ENCODE results near the gene CACHD1. TPM values are rescaled to one million over a fixed set of nuclear protein-coding genes. Genes with fewer than 3 reads are reported as not detected.

CACHD1 gene
- total and polyA plus RNA-seq, 2 of the 4 experiments (the other 2 are of a cell fraction): 2.9 to 5.9 TPM

DNA sequence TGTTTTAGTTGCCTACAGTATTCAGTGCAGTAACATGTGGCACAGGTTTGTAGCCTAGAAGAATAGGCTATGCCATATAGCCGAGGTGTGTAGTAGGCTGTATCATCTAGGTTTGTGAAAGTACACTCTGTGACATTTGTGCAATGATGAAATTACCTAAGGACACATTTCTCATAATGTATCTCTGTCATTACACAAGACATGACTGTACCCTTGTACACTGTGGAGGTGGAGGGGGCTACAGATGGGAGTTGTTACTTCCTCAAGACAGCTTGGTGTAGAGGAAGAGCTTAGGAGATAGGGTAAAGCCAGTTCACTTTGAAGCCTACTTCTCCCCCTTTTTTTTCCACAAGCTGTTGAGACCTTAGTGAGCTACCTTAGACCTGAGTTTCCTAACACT is 215.3 kb downstream of the CACHD1 start:
- intact Hi-C loops (cut with micrococcal nuclease): loop anchor here (5.0 kb wide), 1 partner anchor 1002 kb away; no protein-coding TSS in a partner anchor
- no peak overlapping the region for H2BK20ac ChIP-seq (ENCODE audit: low read depth, low read length)
- no peak overlapping the region for H3K27ac ChIP-seq (ENCODE audit: insufficient read depth, low read length)
- H3K79me1 ChIP-seq (ENCODE audit: low read depth in 1 of 2, low read length in 2 of 2): no peaks in the 10 kb centered on the region
- no peak overlapping the region for H4K5ac ChIP-seq (ENCODE audit: low read depth, low read length)
- H3K9ac ChIP-seq (ENCODE audit: low read depth, low read length): no peak overlapping the region
- H2BK5ac ChIP-seq (ENCODE audit: low read depth, low read length, poor library complexity, severe bottlenecking): no peak overlapping the region
- no peak overlapping the region for H2AK9ac ChIP-seq (replicated peaks; ENCODE audit: low read depth, low read length, poor library complexity)
- H3K9me3 ChIP-seq (ENCODE audit: control insufficient read depth, insufficient read depth, low read length): no peaks in the 10 kb centered on the region
- H3K4me1 ChIP-seq (ENCODE audit: control insufficient read depth, insufficient read depth, low read length): peaks cover 5% of the 10 kb centered on the region
- TF ChIP-seq, protein P1, sequence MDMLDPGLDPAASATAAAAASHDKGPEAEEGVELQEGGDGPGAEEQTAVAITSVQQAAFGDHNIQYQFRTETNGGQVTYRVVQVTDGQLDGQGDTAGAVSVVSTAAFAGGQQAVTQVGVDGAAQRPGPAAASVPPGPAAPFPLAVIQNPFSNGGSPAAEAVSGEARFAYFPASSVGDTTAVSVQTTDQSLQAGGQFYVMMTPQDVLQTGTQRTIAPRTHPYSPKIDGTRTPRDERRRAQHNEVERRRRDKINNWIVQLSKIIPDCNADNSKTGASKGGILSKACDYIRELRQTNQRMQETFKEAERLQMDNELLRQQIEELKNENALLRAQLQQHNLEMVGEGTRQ (IDR thresholded peaks at IDR 0.05; ENCODE audit: low read depth, low read length): no peak
- TF ChIP-seq CTCF (conservative IDR thresholded peaks at IDR 0.05; ENCODE audit: low read depth, low read length): no peak
- no peak for TF ChIP-seq MAZ (IDR thresholded peaks at IDR 0.05; ENCODE audit: borderline replicate concordance, low read depth, low read length)
- no peak for TF ChIP-seq MAFK (IDR thresholded peaks at IDR 0.05; ENCODE audit: low read depth, low read length)
- TF ChIP-seq CHD1 (IDR thresholded peaks at IDR 0.05; ENCODE audit: low read depth, low read length): no peak
- TF ChIP-seq POLR2A (IDR thresholded peaks at IDR 0.05; ENCODE audit: low read depth, low read length): no peak
- no peak for TF ChIP-seq RCOR1 (IDR thresholded peaks at IDR 0.05; ENCODE audit: insufficient replicate concordance, low read length)
- TF ChIP-seq RAD21 (IDR thresholded peaks at IDR 0.05; ENCODE audit: low read length): no peak
- no peak for TF ChIP-seq NFE2L2 (IDR thresholded peaks at IDR 0.05; ENCODE audit: low read depth, low read length)
- H2BK15ac ChIP-seq (ENCODE audit: low read depth, low read length): no peak overlapping the region
- H3K23ac ChIP-seq (ENCODE audit: low read depth, low read length): no peak overlapping the region
- peaks cover 10% of the 10 kb centered on the region; the same call in 1 of the 2 replicates for H3K9me1 ChIP-seq (ENCODE audit: insufficient read depth, low read length)
- no peaks in the 10 kb centered on the region for H4K20me1 ChIP-seq (ENCODE audit: insufficient read depth, low read length)
- no peak overlapping the region for H2AK5ac ChIP-seq (ENCODE audit: low read depth, low read length)
- no peak overlapping the region for H3K4me2 ChIP-seq (ENCODE audit: low read depth, low read length)
- H2AFZ ChIP-seq (replicated peaks; ENCODE audit: low read length, poor library complexity): no peak overlapping the region
- no peaks in the 10 kb centered on the region for H3K27me3 ChIP-seq (ENCODE audit: control insufficient read depth, insufficient read depth, low read length)
- no peaks in the 10 kb centered on the region for H3K36me3 ChIP-seq (ENCODE audit: control insufficient read depth, insufficient read depth, low read length)
- no peak overlapping the region for H4K91ac ChIP-seq (ENCODE audit: insufficient read depth, low read depth, low read length)
- in situ Hi-C loops (cut with MboI; ENCODE audit: low sequenced_read_pairs): no loop called here
- dilution Hi-C loops (cut with HindIII; ENCODE audit: low sequenced_read_pairs, unreplicated experiment): no loop called here
- H3K18ac ChIP-seq (ENCODE audit: low read depth, low read length): no peak overlapping the region
- no CpG with 5 or more reads among the region's 1 CpG for WGBS, 2 experiments (ENCODE audit: extremely low coverage in 2 of 2, insufficient read length in 1 of 2)
- no peak for ATAC-seq (ENCODE audit: low read depth)
- no peak overlapping the region for H3K56ac ChIP-seq (ENCODE audit: extremely low read depth, insufficient read depth, low read length)
- H3K4me3 ChIP-seq (ENCODE audit: insufficient read depth, low read depth, low read length): no peak overlapping the region
- H3K4ac ChIP-seq (ENCODE audit: low read depth, low read length): no peak overlapping the region
- no peak overlapping the region for H2BK120ac ChIP-seq (ENCODE audit: low read depth, low read length)
- no peak for DNase-seq
- BruUV-seq (replicated peaks): no TSS peak
- no peak overlapping the region for H3K14ac ChIP-seq (replicated peaks; ENCODE audit: low read depth, low read length)
- ChIA-PET POLR2A (ENCODE audit: unreplicated experiment) (interaction anchor here (0.7 kb wide), 1 partner anchor 17 kb away, joined by 3 read pairs; no protein-coding TSS in a partner anchor), CTCF (no interaction called here)
- H4K8ac ChIP-seq (ENCODE audit: low read depth in 2 of 2, low read length in 2 of 2): no peak overlapping the region
